Measurements from ENCODE around the gene DHODH.

The DHODH gene

DNA sequence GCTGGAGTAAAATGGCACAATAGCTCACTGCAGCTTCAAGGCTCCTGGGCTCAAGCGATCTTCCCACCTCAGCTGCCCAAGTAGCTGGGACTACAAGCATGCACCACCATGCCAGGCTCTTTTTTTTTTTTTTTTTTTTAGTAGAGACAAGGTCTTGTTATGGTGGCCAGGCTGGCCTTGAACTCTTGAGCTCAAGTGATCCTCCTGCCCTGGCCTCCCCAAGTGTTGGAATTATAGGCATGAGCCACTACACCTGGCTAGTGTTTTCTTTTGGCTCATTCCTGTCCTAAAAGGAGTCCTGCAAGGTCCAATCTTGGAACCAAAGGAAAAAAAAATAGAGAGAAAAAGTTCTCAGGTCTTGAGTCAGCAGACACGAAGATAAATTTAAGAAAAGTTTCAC is 39.2 kb upstream of the DHODH start:
- TF ChIP-seq BCL11A (tag by site-specific recombination; IDR thresholded peaks at IDR 0.05; ENCODE audit: low read depth) (no peak), ZNF16 (tag by site-specific recombination; IDR thresholded peaks at IDR 0.05; ENCODE audit: low read depth) (no peak), ZNF175 (tag by site-specific recombination; IDR thresholded peaks at IDR 0.05) (no peak), ZNF426 (tag by site-specific recombination; IDR thresholded peaks at IDR 0.05) (no peak), KLF1 (tag by site-specific recombination; IDR thresholded peaks at IDR 0.05) (no peak), ZNF184 (tag by site-specific recombination; IDR thresholded peaks at IDR 0.05) (no peak), ZNF549 (tag by site-specific recombination; IDR thresholded peaks at IDR 0.05) (no peak), ZNF174 (tag by site-specific recombination; IDR thresholded peaks at IDR 0.05) (no peak)
- TF ChIP-seq, protein P1, sequence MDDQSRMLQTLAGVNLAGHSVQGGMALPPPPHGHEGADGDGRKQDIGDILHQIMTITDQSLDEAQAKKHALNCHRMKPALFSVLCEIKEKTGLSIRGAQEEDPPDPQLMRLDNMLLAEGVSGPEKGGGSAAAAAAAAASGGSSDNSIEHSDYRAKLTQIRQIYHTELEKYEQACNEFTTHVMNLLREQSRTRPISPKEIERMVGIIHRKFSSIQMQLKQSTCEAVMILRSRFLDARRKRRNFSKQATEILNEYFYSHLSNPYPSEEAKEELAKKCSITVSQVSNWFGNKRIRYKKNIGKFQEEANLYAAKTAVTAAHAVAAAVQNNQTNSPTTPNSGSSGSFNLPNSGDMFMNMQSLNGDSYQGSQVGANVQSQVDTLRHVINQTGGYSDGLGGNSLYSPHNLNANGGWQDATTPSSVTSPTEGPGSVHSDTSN (CRISPR knock-in tag; IDR thresholded peaks at IDR 0.05): no peak
- TF ChIP-seq, protein P2, sequence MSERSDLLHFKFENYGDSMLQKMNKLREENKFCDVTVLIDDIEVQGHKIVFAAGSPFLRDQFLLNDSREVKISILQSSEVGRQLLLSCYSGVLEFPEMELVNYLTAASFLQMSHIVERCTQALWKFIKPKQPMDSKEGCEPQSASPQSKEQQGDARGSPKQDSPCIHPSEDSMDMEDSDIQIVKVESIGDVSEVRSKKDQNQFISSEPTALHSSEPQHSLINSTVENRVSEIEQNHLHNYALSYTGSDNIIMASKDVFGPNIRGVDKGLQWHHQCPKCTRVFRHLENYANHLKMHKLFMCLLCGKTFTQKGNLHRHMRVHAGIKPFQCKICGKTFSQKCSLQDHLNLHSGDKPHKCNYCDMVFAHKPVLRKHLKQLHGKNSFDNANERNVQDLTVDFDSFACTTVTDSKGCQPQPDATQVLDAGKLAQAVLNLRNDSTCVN (tag by site-specific recombination; optimal IDR thresholded peaks at IDR 0.05): no peak
- TF ChIP-seq, protein P3, sequence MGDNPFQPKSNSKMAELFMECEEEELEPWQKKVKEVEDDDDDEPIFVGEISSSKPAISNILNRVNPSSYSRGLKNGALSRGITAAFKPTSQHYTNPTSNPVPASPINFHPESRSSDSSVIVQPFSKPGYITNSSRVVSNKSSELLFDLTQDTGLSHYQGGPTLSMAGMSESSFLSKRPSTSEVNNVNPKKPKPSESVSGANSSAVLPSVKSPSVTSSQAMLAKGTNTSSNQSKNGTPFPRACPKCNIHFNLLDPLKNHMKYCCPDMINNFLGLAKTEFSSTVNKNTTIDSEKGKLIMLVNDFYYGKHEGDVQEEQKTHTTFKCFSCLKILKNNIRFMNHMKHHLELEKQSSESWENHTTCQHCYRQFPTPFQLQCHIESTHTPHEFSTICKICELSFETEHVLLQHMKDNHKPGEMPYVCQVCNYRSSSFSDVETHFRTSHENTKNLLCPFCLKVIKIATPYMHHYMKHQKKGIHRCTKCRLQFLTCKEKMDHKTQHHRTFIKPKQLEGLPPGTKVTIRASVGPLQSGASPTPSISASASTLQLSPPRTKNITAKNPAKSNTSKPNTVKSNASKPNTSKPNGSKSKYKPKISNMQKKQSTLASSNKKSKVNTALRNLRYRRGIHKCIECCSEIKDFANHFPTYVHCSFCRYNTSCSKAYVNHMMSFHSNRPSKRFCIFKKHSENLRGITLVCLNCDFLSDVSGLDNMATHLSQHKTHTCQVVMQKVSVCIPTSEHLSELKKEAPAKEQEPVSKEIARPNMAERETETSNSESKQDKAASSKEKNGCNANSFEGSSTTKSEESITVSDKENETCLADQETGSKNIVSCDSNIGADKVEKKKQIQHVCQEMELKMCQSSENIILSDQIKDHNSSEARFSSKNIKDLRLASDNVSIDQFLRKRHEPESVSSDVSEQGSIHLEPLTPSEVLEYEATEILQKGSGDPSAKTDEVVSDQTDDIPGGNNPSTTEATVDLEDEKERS (tag by site-specific recombination; IDR thresholded peaks at IDR 0.05): no peak
- H3K4me3 ChIP-seq (ENCODE audit: low read depth, low read length): no peak overlapping the region
- no peaks in the 10 kb centered on the region for H3K4me1 ChIP-seq (ENCODE audit: control insufficient read depth, insufficient read depth, low read length)
- no peaks in the 10 kb centered on the region for H3K36me3 ChIP-seq (ENCODE audit: control insufficient read depth in 2 of 2, insufficient read depth in 1 of 2, low read length in 2 of 2)
- H3K27ac ChIP-seq (ENCODE audit: extremely low read depth, low read depth, low read length): no peak overlapping the region
- H3K9me3 ChIP-seq (ENCODE audit: control insufficient read depth, insufficient read depth, low read depth, low read length): no peaks in the 10 kb centered on the region
- POLR2A ChIA-PET: no interaction called here
- CTCF ChIA-PET: interaction anchor here (0.7 kb wide), 1 partner anchor 203 kb away, joined by 3 read pairs; no protein-coding TSS in a partner anchor

DNA sequence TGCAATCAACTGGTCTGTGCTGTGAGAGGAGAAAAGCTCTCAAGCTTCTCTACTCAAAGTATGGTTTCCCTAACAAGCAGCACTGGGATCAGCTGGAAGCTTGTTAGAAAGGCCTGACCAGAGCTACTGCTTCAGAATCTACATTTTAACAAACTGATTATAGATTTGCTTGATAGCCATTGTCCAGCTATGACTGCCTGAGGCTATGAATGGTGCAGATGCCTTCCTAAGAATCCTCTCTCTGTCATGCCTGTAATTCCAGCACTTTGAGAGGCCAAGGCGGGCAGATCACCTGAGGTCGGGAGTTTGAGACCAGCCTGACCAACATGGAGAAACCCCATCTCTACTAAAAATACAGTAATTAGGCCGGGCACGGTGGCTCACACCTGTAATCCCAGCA is 37.0 kb upstream of the DHODH start:
- Histone ChIP-seq H3K4me1 (ENCODE audit: control insufficient read depth, insufficient read depth, low read length) (no peaks in the 10 kb centered on the region), H3K27ac (ENCODE audit: extremely low read depth, low read depth, low read length) (no peak overlapping the region), H3K36me3 (ENCODE audit: control insufficient read depth in 2 of 2, insufficient read depth in 1 of 2, low read length in 2 of 2) (no peaks in the 10 kb centered on the region), H3K9me3 (ENCODE audit: control insufficient read depth, insufficient read depth, low read depth, low read length) (no peaks in the 10 kb centered on the region), H3K4me3 (ENCODE audit: low read depth, low read length) (no peak overlapping the region)
- ChIA-PET POLR2A (no interaction called here), CTCF (interaction anchor here (1.0 kb wide), 1 partner anchor 10 kb away, joined by 4 read pairs; no protein-coding TSS in a partner anchor)
- TF ChIP-seq ZBTB7A (tag by site-specific recombination; IDR thresholded peaks at IDR 0.05; ENCODE audit: low read depth): no peak
- TF ChIP-seq, protein P4, sequence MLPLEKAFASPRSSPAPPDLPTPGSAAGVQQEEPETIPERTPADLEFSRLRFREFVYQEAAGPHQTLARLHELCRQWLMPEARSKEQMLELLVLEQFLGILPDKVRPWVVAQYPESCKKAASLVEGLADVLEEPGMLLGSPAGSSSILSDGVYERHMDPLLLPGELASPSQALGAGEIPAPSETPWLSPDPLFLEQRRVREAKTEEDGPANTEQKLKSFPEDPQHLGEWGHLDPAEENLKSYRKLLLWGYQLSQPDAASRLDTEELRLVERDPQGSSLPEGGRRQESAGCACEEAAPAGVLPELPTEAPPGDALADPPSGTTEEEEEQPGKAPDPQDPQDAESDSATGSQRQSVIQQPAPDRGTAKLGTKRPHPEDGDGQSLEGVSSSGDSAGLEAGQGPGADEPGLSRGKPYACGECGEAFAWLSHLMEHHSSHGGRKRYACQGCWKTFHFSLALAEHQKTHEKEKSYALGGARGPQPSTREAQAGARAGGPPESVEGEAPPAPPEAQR (tag by site-specific recombination; IDR thresholded peaks at IDR 0.05): no peak
- no peak for TF ChIP-seq ZNF501 (tag by site-specific recombination; IDR thresholded peaks at IDR 0.05)
- no peak for TF ChIP-seq ZNF221 (tag by site-specific recombination; IDR thresholded peaks at IDR 0.05; ENCODE audit: borderline replicate concordance)
- TF ChIP-seq ZNF214 (tag by site-specific recombination; IDR thresholded peaks at IDR 0.05; ENCODE audit: borderline replicate concordance): no peak
- no peak for TF ChIP-seq ZNF670 (tag by site-specific recombination; IDR thresholded peaks at IDR 0.05; ENCODE audit: low read depth)
- TF ChIP-seq ZNF433 (tag by site-specific recombination; IDR thresholded peaks at IDR 0.05; ENCODE audit: low read depth): no peak
- TF ChIP-seq, protein P3 (tag by site-specific recombination; IDR thresholded peaks at IDR 0.05): no peak
- TF ChIP-seq ZNF76 (tag by site-specific recombination; IDR thresholded peaks at IDR 0.05; ENCODE audit: borderline replicate concordance, low read depth): no peak
- TF ChIP-seq ZNF610 (tag by site-specific recombination; IDR thresholded peaks at IDR 0.05; ENCODE audit: borderline replicate concordance): no peak
- no peak for TF ChIP-seq ZNF658 (tag by site-specific recombination; IDR thresholded peaks at IDR 0.05)
- TF ChIP-seq ZNF140 (tag by site-specific recombination; IDR thresholded peaks at IDR 0.05): no peak
- TF ChIP-seq, protein P5, sequence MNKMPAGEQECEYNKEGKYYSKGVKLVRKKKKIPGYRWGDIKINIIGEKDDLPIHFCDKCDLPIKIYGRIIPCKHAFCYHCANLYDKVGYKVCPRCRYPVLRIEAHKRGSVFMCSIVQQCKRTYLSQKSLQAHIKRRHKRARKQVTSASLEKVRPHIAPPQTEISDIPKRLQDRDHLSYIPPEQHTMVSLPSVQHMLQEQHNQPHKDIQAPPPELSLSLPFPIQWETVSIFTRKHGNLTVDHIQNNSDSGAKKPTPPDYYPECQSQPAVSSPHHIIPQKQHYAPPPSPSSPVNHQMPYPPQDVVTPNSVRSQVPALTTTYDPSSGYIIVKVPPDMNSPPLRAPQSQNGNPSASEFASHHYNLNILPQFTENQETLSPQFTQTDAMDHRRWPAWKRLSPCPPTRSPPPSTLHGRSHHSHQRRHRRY (tag by site-specific recombination; IDR thresholded peaks at IDR 0.05): no peak
- no peak for TF ChIP-seq ZNF48 (tag by site-specific recombination; IDR thresholded peaks at IDR 0.05)
